Loucy (cell line): ENCODE measurements around the gene DISC1.

Experiments used
- H2AFZ ChIP-seq: fragments of 200-600 bp; sonication (generic); 2 replicates; pipeline ENCODE4 v1.6.0; 2016; ENCODE audit warnings: antibody characterized with exemption, mild to moderate bottlenecking, low read length, moderate library complexity
- H3F3A ChIP-seq: fragments of 200-600 bp; 2 replicates; pipeline ENCODE4 v1.6.0; 2016; ENCODE audit warnings: antibody characterized with exemption, low read depth, mild to moderate bottlenecking
- H3K27me3 ChIP-seq: fragments of 200-600 bp; sonication (generic); 2 replicates; pipeline ENCODE4 v1.6.1; 2014; ENCODE audit warnings: low read length, mild to moderate bottlenecking; ENCODE audit not compliant: insufficient read depth, poor library complexity, severe bottlenecking
- H3K36me3 ChIP-seq: fragments of 200-600 bp; sonication (generic); 2 replicates; pipeline ENCODE4 v1.6.1; 2016; ENCODE audit warnings: low read length; ENCODE audit not compliant: insufficient read depth
- H3K4me1 ChIP-seq: fragments of 200-600 bp; sonication (generic); 2 replicates; pipeline ENCODE4 v1.5.1; 2014; ENCODE audit warnings: low read length, mild to moderate bottlenecking; ENCODE audit not compliant: insufficient read depth, poor library complexity, severe bottlenecking
- H3K4me2 ChIP-seq: fragments of 200-600 bp; sonication (generic); 2 replicates; pipeline ENCODE4 v1.6.0; 2014; ENCODE audit warnings: antibody characterized with exemption, low read length, low read depth, mild to moderate bottlenecking; ENCODE audit not compliant: poor library complexity, severe bottlenecking
- H3K4me3 ChIP-seq: fragments of 200-600 bp; sonication (generic); 2 replicates; pipeline ENCODE4 v1.5.1; 2014; ENCODE audit warnings: low read length, mild to moderate bottlenecking, mixed read lengths; ENCODE audit not compliant: poor library complexity, severe bottlenecking
- H3K79me2 ChIP-seq: fragments of 200-600 bp; sonication (generic); 2 replicates; pipeline ENCODE4 v1.6.1; 2014; ENCODE audit warnings: low read length; ENCODE audit not compliant: insufficient read depth
- H3K9ac ChIP-seq: fragments of 200-600 bp; sonication (generic); 2 replicates; pipeline ENCODE4 v1.6.0; 2014; ENCODE audit warnings: mild to moderate bottlenecking, low read depth, low read length, moderate library complexity; ENCODE audit not compliant: poor library complexity, severe bottlenecking
- H3K9me2 ChIP-seq: fragments of 200-600 bp; sonication (generic); replicated peaks from 2 replicates; pipeline ENCODE4 v1.6.1; 2016; ENCODE audit warnings: low read depth, low read length, mixed read lengths
- H3K9me3 ChIP-seq: fragments of 200-600 bp; sonication (generic); 2 replicates; pipeline ENCODE4 v1.6.1; 2014; ENCODE audit warnings: mild to moderate bottlenecking, antibody characterized with exemption, low read length, low read depth; ENCODE audit not compliant: insufficient read depth
- H4K20me1 ChIP-seq: fragments of 200-600 bp; sonication (generic); 2 replicates; pipeline ENCODE4 v1.6.0; 2014; ENCODE audit warnings: antibody characterized with exemption, low read length, mild to moderate bottlenecking; ENCODE audit not compliant: insufficient read depth, poor library complexity, severe bottlenecking
- CTCF ChIP-seq: fragments of 200-600 bp; sonication (generic); conservative IDR thresholded peaks from 2 replicates; pipeline ENCODE4 v1.5.1; 2014; ENCODE audit warnings: mild to moderate bottlenecking, antibody characterized with exemption, low read length
- EZH2phosphoT487 ChIP-seq: fragments of 200-600 bp; IDR thresholded peaks from 2 replicates; pipeline ENCODE4 v1.6.1; 2018; ENCODE audit warnings: antibody characterized with exemption, mild to moderate bottlenecking, moderate library complexity, borderline replicate concordance

The DISC1 gene

GRCh38 chr1:232084584-232085223, 458.1 kb downstream of the DISC1 start:
- Histone ChIP-seq H3K36me3 (no peaks in the 10 kb centered on the region), H3K9me2 (no peaks in the 10 kb centered on the region), H3K27me3 (no peaks in the 10 kb centered on the region), H4K20me1 (no peaks in the 10 kb centered on the region), H2AFZ (no peak overlapping the region), H3K4me1 (no peaks in the 10 kb centered on the region), H3K79me2 (no peaks in the 10 kb centered on the region), H3K4me2 (no peak overlapping the region), H3K9me3 (no peaks in the 10 kb centered on the region), H3K9ac (no peak overlapping the region), H3K4me3 (no peak overlapping the region), H3F3A (no peaks in the 10 kb centered on the region)
- TF ChIP-seq CTCF, result no peak
- TF ChIP-seq EZH2phosphoT487, result no peak

GRCh38 chr1:232090816-232091215, 464.2 kb downstream of the DISC1 start:
- Histone ChIP-seq H3K9me2 (no peaks in the 10 kb centered on the region), H3F3A (no peaks in the 10 kb centered on the region), H3K27me3 (no peaks in the 10 kb centered on the region), H2AFZ (no peak overlapping the region), H4K20me1 (no peaks in the 10 kb centered on the region), H3K9ac (no peak overlapping the region), H3K36me3 (no peaks in the 10 kb centered on the region), H3K4me3 (no peak overlapping the region), H3K79me2 (no peaks in the 10 kb centered on the region), H3K4me1 (no peaks in the 10 kb centered on the region), H3K4me2 (no peak overlapping the region), H3K9me3 (no peaks in the 10 kb centered on the region)
- no peak for TF ChIP-seq EZH2phosphoT487
- no peak for TF ChIP-seq CTCF
